Skeletal muscle satellite cell (primary cell): Measurements from ENCODE around the gene BTK.

Experiments
- H3K27me3 ChIP-seq: 2 replicates; pipeline ENCODE4 v1.7.0; 2013; ENCODE audit warnings: low read length; ENCODE audit not compliant: control insufficient read depth, insufficient read depth
- H3K36me3 ChIP-seq: 2 replicates; pipeline ENCODE4 v1.7.0; 2013; ENCODE audit warnings: mild to moderate bottlenecking, control low read depth, low read length; ENCODE audit not compliant: insufficient read depth
- H3K4me1 ChIP-seq: 2 replicates; pipeline ENCODE4 v1.7.0; 2013; ENCODE audit warnings: low read length; ENCODE audit not compliant: control insufficient read depth, insufficient read depth
- H3K4me2 ChIP-seq: 2 replicates; pipeline ENCODE4 v1.7.0; 2013; ENCODE audit warnings: mild to moderate bottlenecking, low read length
- H3K4me3 ChIP-seq: 2 replicates; pipeline ENCODE4 v1.7.0; 2013; ENCODE audit warnings: low read length
- H3K9ac ChIP-seq: 2 replicates; pipeline ENCODE4 v1.7.0; 2013; ENCODE audit warnings: mild to moderate bottlenecking, low read depth, low read length, moderate library complexity
- H3K9me3 ChIP-seq: replicated peaks from 2 replicates; pipeline ENCODE4 v1.7.0; 2013; ENCODE audit warnings: mild to moderate bottlenecking, control low read depth, low read length

The BTK gene

GRCh38 chrX:101391831-101392230, 5.8 kb upstream of the BTK start:
- peaks cover 33% of the 10 kb centered on the region for H3K36me3 ChIP-seq
- H3K9ac ChIP-seq = peak overlapping the region; percentile 90

GRCh38 chrX:101390664-101391525, 4.9 kb upstream of the BTK start, which contains the start of gene RPL36A:
Gene RPL36A (plus strand): TSS chrX:101391011. CDS start chrX:101391044, 33 bp downstream.
- Histone ChIP-seq H3K4me1 (peaks cover 9% of the 10 kb centered on the region), H3K9me3 (no peaks in the 10 kb centered on the region), H3K4me3 (peak within 1 kb of the TSS; percentile 77), H3K36me3 (peaks cover 27% of the 10 kb centered on the region), H3K9ac (peak within 1 kb of the TSS; percentile 90), H3K4me2 (peak within 1 kb of the TSS; percentile 79), H3K27me3 (peaks cover 3% of the 10 kb centered on the region)

More at GRCh38 chrX:101391831-101392230, 5.8 kb upstream of the BTK start:
- no peaks in the 10 kb centered on the region for H3K9me3 ChIP-seq
- H3K27me3 ChIP-seq = no peaks in the 10 kb centered on the region
- H3K4me1 ChIP-seq = peaks cover 9% of the 10 kb centered on the region
- H3K4me3 ChIP-seq = peak overlapping the region; percentile 77
- H3K4me2 ChIP-seq = peak overlapping the region; percentile 77

GRCh38 chrX:101388604-101389003, 2.6 kb upstream of the BTK start:
- Histone ChIP-seq H3K4me1 (peaks cover 9% of the 10 kb centered on the region), H3K27me3 (peaks cover 8% of the 10 kb centered on the region), H3K9me3 (no peaks in the 10 kb centered on the region), H3K36me3 (peaks cover 17% of the 10 kb centered on the region), H3K4me2 (no peak overlapping the region), H3K9ac (no peak overlapping the region), H3K4me3 (no peak overlapping the region)

- Histone ChIP-seq H3K4me3 (no peak overlapping the region), H3K9ac (no peak overlapping the region), H3K4me2 (no peak overlapping the region), H3K9me3 (no peaks in the 10 kb centered on the region), H3K36me3 (peaks cover under 1% of the 10 kb centered on the region), H3K27me3 (peaks cover 8% of the 10 kb centered on the region), H3K4me1 (no peaks in the 10 kb centered on the region)
These were observed 523 bp upstream of the BTK start for GRCh38 chrX:101386542-101386885.

GRCh38 chrX:101385026-101385684, 836 bp downstream of the BTK start:
- Histone ChIP-seq H3K4me2 (no peak overlapping the region), H3K4me3 (no peak overlapping the region), H3K9me3 (no peaks in the 10 kb centered on the region), H3K9ac (no peak overlapping the region), H3K27me3 (peaks cover 8% of the 10 kb centered on the region), H3K4me1 (no peaks in the 10 kb centered on the region), H3K36me3 (no peaks in the 10 kb centered on the region)

- Histone ChIP-seq H3K4me3 (no peak overlapping the region), H3K9me3 (no peaks in the 10 kb centered on the region), H3K36me3 (no peaks in the 10 kb centered on the region), H3K4me1 (no peaks in the 10 kb centered on the region), H3K4me2 (no peak overlapping the region), H3K9ac (no peak overlapping the region), H3K27me3 (peaks cover 17% of the 10 kb centered on the region)
These were observed 2.2 kb downstream of the BTK start for GRCh38 chrX:101383679-101384205.

- no peaks in the 10 kb centered on the region for H3K4me1 ChIP-seq
- H3K4me3 ChIP-seq = no peak overlapping the region
- no peak overlapping the region for H3K9ac ChIP-seq
- no peak overlapping the region for H3K4me2 ChIP-seq
- peaks cover 26% of the 10 kb centered on the region for H3K27me3 ChIP-seq
- no peaks in the 10 kb centered on the region for H3K9me3 ChIP-seq
- H3K36me3 ChIP-seq = no peaks in the 10 kb centered on the region
These were observed 8.4 kb downstream of the BTK start for GRCh38 chrX:101377547-101377946.

- Histone ChIP-seq H3K9ac (no peak overlapping the region), H3K36me3 (no peaks in the 10 kb centered on the region), H3K27me3 (peaks cover 48% of the 10 kb centered on the region), H3K9me3 (no peaks in the 10 kb centered on the region), H3K4me2 (no peak overlapping the region), H3K4me3 (no peak overlapping the region), H3K4me1 (no peaks in the 10 kb centered on the region)
These were observed 15.0 kb downstream of the BTK start for GRCh38 chrX:101370888-101371504.

GRCh38 chrX:101369687-101370086, 16.3 kb downstream of the BTK start:
- Histone ChIP-seq H3K27me3 (peaks cover 49% of the 10 kb centered on the region), H3K4me1 (no peaks in the 10 kb centered on the region), H3K9me3 (no peaks in the 10 kb centered on the region), H3K9ac (no peak overlapping the region), H3K36me3 (no peaks in the 10 kb centered on the region), H3K4me2 (no peak overlapping the region), H3K4me3 (no peak overlapping the region)

- H3K27me3 ChIP-seq = peaks cover 41% of the 10 kb centered on the region
- no peak overlapping the region for H3K9ac ChIP-seq
- H3K4me1 ChIP-seq = no peaks in the 10 kb centered on the region
- H3K36me3 ChIP-seq = no peaks in the 10 kb centered on the region
- no peak overlapping the region for H3K4me3 ChIP-seq
- H3K4me2 ChIP-seq = no peak overlapping the region
- H3K9me3 ChIP-seq = no peaks in the 10 kb centered on the region
These were observed 17.2 kb downstream of the BTK start for GRCh38 chrX:101368800-101369199.

- no peak overlapping the region for H3K4me2 ChIP-seq
- H3K4me3 ChIP-seq = no peak overlapping the region
- no peaks in the 10 kb centered on the region for H3K36me3 ChIP-seq
- no peaks in the 10 kb centered on the region for H3K9me3 ChIP-seq
- H3K4me1 ChIP-seq = no peaks in the 10 kb centered on the region
- H3K9ac ChIP-seq = no peak overlapping the region
- H3K27me3 ChIP-seq = peaks cover 35% of the 10 kb centered on the region
These were observed 20.6 kb downstream of the BTK start for GRCh38 chrX:101365301-101365795.
